HG03097 (cell line): ENCODE data around the gene SASH3.
A peak's percentile ranks its signal among the peaks of the same experiment; 100 is the strongest.

Source experiments
- ATAC-seq: cut with Tn5 transposase; IDR thresholded peaks from one replicate; pipeline ENCODE4 v1.9.1; 2021; ENCODE audit not compliant: unreplicated experiment, low FRiP score

SASH3 gene

GRCh38 chrX:129781680-129782495 is 2.1 kb downstream of the SASH3 start:
- no peak for ATAC-seq

DNA sequence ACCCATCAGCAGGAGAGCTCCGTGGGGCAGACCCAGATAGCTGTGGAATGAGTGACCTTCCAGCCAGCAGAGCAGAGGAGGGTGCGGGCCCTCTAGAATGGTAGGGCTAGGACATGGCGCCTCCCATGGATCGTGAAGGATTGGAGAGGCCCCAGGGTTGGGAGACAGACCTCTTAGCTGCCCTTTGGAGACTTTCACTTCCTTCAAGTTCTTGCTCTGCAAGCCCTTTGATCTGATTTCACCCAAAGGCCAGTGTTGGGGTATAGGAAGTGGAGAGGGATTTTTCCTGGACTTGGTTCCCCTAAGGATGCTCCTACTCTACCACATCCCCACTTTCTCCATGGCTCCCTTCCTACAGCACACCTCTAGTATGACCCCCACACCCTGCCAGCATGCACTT is 3.0 kb downstream of the SASH3 start:
- no peak for ATAC-seq

- ATAC-seq = no peak
These were observed 3.6 kb downstream of the SASH3 start for GRCh38 chrX:129783291-129783713.

DNA sequence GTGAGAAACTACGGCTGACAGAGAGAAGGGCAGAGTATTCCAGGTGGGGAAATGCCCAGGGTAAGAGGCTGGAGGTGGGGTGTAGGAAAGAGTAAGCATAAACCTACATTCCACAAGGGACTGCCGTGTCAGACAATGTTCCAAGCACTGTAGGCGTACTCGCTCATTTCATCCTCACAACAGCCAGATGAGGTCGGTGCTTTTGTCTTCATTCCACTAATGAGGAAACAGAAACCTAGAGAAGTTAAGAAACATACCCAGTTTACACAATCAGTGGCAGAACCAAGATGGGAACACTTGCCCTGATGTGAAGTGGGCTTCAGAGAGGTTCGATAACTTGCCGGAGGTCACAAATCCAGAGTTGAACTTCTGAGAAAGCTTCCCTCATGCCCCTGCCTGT is 4.6 kb downstream of the SASH3 start:
- ATAC-seq = no peak

- no peak for ATAC-seq
These were observed 5.6 kb downstream of the SASH3 start for GRCh38 chrX:129785160-129785947.

DNA sequence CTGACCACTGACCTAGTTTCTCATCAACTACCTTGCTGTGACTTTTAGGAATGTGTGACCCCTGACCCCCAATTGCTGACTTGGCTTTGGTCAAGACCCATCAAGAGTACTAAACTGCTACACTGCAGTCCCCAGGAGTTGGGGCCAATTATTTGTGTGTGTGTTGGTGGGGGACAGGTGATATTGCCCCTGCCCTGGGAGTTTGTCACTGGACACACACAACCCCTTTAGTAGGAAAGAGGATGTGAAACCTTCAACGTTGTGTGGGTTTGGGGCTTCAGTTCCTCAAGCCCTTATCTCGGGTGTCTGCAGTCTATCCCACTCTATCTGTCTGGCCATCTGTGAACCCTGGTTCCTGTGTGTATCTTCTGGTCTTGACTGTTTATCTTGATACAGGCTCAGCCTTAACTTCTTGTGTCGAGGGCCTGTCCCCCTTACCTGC is 6.5 kb downstream of the SASH3 start:
- peak; percentile 67 for ATAC-seq

DNA sequence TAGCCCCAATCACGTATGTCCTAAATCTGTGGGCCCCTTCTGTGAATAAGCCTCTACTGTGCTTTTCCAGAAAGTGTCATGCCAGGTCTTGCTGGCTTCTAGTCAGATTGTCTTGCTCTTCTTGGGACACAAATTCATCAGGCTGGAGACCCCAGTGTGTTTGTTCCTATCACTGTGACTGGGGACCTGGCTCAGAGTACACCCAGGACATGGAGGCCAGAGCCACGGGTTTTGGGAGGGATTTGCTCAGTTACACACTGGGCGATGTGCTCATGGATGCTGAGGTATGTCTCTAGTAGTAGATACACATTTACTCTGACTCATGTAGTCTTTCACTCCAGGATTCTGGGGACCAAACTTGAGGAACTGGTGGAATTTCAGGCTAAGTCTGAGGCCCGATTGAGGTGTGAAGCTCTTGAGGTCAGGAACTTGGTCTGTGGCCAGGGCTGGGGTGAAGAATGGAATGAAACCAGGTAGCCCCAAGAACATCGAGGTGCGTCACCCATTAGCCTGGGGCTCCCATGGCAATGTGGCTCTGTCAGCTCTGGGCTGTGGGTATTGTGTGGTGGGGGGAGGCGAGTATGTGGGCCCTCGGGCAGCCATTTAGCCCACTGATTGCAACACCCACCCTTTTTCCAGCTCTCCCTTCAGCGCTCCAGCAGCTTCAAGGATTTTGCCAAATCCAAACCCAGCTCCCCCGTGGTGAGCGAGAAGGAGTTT is 7.7 kb downstream of the SASH3 start:
- no peak for ATAC-seq

DNA sequence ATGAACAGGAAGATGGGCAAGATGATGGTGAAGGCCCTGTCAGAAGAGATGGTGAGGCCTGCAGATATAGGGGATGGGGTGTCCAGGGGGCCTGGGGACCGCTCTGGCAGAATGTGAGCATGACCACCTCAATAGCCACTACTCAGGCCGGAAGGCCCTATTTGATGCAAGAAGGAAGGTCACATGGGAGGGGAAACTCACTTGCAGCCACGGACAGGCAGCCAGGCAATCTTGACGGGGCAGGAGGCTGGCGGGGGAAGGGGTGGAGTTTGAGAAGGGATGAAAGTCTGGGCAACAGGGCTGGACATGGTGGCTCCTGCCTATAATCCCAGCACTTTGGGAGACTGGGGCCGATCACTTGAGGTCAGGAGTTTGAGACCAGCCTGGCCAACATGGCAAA is 8.8 kb downstream of the SASH3 start:
- ATAC-seq = no peak

GRCh38 chrX:129790146-129790545 is 10.4 kb downstream of the SASH3 start:
- no peak for ATAC-seq

DNA sequence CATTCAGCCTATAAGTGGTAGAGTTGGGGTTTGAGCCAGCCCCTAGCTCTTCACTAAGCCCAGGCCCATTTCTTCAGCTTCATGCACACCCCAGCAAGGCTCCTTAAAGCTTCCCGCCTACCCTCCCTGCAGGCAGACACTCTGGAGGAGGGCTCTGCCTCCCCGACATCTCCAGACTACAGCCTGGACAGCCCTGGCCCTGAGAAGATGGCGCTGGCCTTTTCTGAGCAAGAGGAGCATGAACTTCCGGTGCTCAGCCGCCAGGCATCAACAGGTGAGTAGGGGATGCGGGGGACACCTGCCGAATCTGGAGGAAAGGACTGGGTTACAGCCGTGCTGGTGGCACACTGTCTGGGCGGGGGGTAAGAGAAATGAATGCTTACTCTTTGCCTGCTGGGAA is 11.1 kb downstream of the SASH3 start:
- ATAC-seq = no peak

GRCh38 chrX:129791336-129791735 is 11.6 kb downstream of the SASH3 start:
- ATAC-seq = no peak

GRCh38 chrX:129791961-129792570 is 12.3 kb downstream of the SASH3 start:
- no peak for ATAC-seq

GRCh38 chrX:129792586-129793291 is 13.0 kb downstream of the SASH3 start:
- ATAC-seq = no peak

DNA sequence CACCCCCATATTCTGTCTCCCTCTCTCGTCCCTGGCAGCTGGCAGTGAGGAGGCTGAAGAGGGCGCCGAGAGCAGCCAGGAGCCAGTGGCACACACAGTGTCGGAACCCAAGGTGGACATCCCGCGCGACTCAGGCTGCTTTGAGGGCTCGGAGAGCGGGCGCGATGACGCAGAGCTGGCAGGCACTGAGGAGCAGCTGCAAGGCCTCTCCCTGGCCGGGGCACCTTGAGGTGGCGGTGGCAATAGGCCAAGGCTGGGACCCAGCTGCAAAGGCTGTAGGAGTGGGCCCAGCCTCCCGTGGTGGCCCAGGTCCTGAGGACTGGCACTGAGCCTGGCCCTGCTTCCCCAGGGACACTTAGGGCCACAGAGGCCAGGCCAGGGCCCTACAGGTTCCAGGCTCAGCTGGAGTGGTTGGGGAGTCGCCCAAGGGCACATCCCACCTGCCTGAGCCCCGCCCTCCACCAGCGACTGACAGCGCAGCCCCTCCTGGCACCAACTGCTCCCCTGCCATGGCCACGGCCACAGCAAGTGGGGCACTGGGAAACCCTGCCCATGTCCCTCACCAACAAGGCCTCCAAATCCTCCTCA is 13.9 kb downstream of the SASH3 start:
- no peak for ATAC-seq

DNA sequence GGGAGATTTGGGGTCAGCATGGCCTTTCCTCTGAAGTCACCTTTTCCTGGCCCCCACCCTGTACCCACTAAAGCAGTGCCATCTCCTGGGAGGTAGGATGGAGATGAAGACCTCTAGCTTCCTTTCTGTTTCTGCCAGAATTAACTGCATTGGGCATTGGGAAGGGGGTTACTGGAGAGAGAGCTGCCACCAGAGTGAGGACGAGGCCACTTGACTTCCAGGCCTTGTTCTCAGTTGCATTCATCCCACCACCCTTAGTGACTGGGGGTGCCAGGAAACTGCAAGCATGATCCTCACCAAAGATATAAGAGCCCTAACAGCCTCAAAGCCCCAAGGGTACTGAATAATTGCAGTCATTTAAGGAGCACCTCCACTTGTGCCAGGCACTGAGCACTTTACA is 15.8 kb downstream of the SASH3 start:
- ATAC-seq = no peak

DNA sequence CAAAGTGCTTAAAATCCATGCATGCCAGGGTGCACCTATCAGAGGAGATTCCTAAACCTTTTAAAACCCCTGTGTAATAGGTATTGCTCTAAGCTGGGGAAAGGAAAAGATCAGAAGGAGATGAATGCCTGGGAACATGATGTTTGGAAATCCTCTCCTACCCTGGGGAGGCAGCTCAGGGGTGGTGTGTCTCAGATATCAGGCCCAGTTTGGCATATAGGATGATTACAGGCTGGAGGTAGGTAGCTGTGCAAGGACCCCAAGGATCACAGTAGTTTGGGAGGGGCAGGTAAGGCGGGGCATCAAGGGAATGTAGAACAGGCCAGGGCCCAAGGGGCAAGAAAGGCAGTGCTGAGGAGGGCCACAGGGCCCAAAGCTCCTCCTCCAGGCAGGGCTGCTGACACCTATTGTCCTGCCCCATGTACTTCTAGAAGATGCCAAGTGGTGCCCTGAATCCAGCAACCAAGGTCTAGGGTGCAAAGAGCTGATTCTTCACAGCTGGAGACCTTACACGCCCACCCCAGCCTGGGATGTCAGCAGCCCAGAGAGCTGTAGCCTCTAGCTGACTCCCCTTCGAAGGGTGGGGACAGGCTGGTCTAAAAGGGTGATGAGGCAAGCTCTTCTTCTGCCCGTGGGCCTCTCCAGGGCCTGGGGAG is 17.6 kb downstream of the SASH3 start:
- no peak for ATAC-seq

GRCh38 chrX:129798456-129798855 is 18.7 kb downstream of the SASH3 start:
- no peak for ATAC-seq

DNA sequence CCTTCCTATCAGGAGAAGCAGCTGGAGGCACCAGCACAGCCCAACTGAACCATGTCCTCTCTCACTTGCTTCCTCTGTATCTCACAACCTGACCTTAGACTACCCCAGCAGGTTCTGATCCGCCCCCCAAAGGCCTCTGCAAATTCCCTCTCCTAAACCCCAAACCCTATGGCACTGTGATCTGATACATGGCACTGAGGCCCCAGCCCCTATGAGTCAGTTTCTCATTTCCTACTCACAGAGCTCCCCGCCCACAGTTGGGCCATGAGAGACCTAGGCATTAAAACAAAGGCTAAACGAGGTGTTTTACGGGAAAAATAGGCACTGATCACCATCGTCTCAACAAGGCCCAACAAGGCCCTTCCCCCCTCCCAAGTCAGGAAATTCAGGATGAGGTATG is 19.1 kb downstream of the SASH3 start:
- ATAC-seq = no peak

DNA sequence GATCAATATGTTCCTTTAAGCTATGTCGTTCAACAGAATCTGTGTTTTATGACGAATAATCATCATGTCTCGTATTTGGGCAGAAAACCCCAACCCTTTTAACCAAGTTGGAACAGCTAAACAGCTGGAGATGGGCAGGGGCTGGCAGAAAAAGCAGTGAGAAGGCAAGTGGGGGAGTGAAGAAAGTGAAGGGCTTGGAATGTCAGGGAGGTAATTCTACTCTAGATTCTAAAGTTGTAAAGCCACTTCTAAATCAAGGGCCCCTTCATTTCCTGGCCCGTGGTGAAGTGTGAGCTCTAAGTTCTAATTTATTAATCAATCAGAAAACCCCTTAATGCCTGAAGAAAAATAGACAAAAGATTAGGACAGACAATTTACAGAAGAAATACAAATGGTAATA is 20.4 kb downstream of the SASH3 start:
- ATAC-seq = no peak
